Measurements from ENCODE around the gene KIAA1210.

Gene KIAA1210

DNA sequence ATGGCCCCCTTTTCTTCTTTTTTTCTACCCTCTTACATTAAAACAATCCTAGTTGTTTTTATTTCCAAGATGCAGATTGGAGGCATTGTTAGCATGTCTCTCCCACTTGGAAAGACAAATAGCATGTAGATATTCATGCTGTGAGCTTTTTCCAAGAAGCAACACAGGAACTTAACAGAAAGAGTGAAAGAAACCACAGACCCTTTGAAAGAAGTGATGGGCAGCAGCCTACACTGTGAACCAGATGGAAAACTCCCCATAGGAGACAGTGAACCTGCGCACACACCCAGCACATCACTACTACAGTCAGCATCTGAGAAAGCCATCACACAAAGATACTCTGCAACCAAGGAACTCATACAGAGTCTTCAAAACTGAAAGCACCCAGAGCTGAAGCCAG, 37.0 kb downstream of the KIAA1210 start:
- DNase-seq, result no peak

DNA sequence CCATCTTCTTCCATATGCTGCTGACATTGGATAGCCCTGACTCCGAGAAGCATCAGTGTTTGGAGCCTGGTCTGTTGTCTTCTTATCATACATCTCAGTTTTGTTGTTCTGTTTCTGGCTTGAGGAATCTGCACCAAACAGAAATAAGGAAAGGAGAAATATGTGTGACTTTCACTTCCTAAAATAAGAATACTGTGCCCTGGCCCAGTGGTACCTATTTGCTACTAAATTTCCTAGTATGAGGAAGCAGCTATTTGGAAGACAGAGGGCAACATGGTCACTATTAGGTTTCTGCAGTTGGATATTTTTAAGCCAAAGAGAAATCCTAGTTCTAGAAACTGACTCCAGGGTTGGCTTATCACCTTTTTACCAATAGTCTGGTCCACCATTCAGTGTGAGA, 38.0 kb downstream of the KIAA1210 start:
- DNase-seq, result no peak

DNA sequence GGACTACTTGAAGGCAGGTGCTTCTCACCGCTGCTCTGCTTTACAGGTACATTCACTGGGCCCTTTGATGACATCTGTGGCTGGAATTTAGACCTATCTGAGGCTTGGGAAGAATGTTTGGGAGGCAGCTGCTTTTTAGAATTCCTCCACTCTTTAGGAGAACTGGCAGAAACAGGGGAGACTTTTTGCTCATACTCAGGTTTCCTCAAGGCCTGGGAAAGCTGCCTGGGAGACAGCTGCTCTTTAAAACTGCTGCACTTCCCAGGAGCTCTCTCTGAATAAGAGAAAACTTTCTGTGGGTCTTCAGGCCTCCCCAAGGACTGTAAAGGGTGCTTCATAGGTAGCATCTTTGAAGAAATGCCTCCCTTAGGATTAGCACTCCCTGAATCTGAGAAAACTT, 40.5 kb downstream of the KIAA1210 start:
- DNase-seq, result no peak

DNA sequence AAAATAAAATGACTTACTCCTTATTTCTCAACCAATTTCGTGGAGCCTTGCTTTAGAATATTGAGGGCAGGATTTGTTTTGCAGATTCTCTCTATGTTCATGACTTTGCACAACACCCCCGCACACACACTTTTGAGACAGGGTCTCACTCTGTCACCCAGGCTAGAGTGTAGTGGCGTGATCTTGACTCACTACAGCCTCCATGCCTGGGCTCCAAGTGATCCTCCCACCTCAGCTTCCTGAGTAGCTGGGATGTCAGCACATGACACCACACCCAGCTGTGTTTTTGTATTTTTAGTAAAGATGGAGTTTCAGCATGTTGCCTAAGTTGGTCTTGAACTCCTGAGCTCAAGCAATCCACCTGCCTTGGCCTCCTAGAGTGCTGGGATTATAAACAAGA, 42.8 kb downstream of the KIAA1210 start:
- DNase-seq, result no peak

DNA sequence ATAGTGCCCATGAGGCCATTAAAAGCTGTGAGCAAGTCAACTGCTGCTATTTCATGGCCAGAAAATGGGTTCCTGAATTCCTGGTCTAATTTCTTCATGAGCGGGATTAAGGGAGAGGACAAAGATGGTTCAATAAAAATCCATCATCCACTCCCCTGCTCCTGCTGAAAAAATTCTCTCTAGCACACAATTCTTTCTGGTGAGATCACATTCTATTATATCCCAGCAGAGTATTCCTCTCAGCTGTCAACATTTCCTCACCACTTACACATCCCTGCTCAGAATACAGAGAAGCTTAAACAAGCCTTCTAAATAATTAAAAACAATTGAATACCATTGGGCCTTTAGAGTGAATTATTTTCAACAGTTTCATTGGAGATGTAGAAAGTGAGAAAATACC, 45.3 kb downstream of the KIAA1210 start:
- DNase-seq, result no peak

DNA sequence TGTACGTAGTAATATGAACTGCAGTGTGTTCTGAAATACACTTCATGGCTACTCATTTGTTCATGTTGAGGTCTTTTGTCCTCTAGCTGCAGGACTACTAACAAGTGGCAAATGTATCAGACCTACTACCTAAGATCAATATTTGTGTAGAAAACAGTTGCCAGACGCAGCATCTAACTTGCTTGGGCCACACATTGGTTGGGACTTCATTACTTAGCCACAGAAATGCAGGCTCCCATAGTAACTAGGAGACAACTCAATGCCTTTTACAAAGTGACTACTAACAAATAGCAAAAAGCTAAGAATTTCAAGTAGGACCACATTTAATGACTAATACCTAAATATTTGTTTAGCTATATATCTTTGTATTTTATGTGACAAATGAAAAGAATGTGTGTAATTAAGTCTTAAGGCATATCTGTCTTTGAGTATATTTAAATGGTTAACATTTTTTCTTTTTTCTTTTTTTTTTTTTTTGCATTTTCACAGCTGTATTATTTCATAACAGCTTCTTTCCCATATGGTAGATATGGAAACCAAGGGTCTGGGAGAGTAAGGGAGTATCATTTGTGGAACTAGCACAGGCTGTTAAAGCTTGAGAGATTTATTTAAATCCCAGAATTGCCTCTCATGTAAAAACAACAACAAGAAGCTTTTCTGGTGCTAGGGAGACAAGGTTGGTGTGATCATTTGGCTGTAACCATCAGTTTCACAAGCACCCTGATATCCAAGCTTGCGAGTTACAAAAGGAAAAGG, 52.2 kb downstream of the KIAA1210 start:
- no peak for DNase-seq

DNA sequence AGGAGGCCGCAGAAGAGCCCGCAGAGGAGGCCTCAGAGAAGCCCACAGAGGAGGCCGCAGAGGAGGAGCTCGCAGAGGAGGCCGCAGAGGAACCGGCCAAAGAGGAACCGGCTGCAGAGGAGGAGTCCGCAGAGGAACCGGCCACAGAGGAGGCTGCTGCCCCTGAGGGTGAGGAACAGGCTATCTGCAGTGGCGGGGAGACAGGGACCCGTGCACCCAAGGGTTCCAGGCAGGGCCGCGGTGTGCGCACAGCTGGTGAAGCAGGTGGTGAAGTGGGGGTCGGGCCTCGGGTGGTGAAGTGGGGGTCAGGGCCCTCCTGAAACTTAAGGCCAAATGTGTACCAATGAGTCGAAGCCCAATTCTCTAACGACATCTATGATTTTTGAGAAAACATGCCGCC, 53.7 kb downstream of the KIAA1210 start:
- DNase-seq, result no peak

DNA sequence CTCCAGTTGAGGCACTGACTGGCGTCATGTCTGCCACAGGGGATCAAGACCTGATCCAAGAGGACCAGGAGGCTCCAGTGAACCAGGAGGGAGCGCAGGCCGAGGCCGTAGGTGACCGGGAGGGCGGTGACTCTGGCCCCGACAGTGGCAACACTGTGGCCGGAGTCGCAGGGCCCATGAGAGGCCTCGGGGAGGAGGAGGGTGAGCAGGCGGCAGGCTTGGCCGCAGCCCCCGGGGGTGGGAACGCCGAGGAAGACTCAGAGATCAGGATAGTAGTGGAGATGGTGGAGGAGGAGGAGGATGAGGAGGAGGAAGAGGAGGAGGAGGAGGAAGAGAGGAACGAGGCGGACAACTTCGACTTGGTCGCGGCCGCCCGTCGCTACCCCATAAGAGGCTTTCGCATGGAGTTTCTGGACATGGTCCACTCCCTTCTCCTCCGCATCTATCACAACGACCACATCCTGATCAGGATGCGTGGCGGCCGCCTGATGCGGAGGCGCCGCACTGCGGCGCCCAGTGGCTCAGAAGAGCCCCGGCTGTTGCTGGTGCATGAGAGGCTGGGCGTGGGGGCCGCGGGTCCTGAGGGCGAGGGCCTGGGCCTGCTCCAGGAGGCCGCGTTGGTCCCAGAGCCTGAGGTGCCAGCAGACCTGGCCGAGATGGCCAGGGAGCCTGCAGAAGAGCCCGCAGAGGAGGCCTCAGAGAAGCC, 54.3 kb downstream of the KIAA1210 start:
- DNase-seq, result no peak

DNA sequence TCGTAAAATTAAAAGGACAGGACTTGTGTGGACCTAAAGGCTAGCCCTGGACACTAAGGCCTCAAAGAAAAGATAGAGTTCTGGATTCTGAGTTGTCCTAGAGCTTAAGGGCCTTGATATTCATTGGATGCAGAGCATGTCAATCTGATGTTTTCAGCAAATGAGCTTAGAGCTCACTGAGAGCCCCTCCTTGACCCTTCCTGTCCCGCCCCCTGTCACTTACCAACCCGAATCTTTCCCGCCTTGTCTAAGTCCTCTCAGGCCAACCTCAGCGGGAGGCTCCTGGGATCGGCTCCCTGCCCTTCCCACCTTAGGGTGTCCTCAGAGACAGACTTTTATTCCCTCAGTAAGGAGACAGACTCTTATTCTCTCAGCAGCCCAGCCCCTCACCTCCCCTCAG, 54.9 kb downstream of the KIAA1210 start, which contains the start of gene CT47C1:
Gene CT47C1, plus strand, starts transcription at position 250 of the 400 bp plus-strand sequence. CDS start 233 bp downstream, outside the sequence.
- DNase-seq, result no peak

DNA sequence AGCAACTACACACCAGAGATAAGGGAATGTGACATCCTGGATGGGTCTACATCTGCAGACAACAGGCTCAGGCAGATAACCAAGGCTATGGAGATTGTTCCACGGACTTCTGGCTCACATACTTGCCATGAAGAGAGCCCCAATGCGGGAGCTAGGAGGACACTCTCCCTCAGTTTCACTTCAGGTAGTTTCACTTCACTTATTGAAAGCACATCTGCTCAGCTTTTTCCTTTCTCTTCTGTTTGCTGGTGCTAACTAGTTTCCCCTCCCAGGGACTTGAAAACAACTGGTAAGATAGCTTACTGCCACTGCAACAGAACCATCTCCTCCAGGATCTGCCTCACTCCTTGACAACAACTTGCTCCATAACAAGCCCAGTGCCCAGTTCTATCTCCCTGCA, 56.2 kb downstream of the KIAA1210 start:
- DNase-seq, result no peak

DNA sequence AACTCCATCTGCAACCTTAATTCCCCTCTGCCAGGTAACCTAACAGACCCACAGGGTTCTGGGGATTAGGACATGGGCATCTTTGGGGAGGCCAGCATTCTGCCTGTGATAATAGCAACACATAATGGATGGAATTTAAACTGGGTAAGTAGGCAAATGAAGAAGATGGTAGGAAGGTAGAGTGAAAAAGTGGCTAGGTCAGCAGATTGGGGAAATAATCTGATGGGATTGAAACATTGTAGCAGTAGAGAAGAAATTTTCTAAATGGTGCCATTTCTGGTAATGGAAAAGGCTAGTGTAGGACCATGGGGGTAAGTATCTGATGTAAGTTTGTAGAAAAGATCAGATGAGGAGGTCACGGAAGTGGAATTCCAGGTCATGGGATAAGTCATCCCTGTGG, 57.9 kb downstream of the KIAA1210 start:
- DNase-seq, result no peak

DNA sequence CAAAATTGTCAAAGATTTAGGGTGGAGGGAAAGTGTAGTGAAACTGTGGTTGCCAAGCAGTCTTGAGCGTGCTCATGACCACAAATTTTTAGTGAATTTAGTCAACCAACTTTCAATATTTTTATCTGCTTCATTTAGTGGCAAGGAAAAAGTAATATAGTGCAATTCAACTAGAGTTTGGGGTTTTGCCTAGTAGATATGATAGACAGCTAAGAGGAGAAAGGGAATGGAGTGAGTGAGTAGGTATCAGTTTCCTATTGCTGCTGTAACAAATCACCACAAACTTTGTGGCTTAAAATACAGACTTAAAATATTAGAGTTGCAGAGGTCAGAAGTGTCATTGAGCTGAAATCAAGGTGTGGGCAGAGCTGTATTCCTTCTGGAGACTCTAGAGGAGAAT, 58.5 kb downstream of the KIAA1210 start:
- DNase-seq, result no peak

DNA sequence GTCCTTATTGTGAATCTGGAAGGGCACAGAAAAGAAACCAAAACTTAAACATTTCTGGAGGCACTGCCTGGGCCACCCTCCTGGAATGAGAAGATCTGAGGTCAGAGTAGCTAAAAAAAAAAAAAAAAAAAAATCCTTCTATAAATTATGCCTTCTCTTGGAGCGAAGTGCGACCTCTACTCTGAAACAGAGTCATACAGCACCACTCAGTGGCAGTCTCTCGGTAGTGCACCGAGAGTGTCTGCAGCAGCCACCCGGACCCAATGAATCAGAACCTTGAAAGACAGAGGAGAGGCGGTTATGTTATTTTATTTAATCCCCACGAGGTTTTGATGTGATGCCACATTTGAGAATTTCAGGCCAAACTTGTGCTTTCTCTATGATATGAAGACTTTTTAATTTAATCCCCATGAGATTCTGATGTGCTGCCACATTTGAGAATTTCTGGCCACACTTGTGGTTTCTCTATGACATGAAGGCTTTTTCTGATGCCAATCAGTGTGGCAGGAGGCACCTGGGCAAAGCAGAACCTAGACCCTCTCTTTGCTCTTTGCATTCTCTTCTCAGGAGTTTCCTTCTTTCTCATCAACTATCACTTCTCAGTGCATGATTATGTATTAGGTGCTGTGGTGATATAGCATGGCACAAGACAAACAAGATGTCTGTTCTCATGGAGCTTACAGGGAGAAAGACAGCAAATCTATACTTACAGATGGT, 60.4 kb downstream of the KIAA1210 start:
- no peak for DNase-seq

DNA sequence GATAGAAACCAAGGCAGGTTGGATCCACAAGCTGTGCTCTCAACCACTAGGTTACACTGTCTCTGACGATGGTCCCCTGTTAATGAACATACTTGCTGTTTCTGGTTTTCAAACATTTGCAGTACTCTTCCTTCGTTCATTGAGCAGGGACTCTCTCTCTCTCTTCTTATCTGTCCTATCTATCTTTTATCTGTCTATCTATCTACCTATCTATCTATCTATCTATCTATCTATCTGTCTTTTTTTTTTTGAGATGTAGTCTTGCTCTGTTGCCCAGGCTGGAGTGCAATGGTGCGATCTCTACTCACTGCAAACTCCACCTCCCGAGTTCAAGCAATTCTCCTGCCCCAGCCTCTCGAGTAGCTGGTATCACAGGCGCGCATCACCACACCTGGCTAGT, 64.2 kb downstream of the KIAA1210 start:
- no peak for DNase-seq

DNA sequence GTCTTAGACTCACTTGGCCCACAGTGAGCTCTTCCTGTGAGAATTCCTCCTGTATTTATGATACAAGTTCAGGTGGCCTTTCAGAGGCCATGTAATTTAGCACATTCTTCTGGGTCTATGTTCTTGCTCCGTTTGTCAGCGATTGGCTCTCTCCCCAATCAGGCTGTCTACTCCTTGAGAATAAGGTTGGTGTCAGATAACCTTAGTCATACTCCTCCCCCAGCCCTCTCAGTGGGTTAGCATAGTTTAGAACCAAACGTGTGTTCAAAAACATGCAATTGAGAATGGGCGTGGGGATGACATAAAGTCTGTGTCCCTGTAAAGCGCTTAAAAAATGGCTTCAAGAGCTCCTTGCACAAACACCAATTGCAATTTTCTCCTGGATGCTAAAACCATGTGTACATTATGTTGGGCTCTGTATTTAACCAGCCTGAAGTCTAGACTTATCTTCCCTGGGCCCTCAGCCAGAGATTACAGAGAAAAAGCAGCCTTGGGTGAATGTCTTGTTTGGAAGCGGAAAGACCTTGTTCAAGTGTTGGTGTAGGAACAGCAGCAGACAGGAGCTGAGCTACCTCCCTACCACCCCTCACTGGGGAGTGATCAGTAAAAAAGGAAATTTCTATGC, 64.8 kb downstream of the KIAA1210 start:
- no peak for DNase-seq

DNA sequence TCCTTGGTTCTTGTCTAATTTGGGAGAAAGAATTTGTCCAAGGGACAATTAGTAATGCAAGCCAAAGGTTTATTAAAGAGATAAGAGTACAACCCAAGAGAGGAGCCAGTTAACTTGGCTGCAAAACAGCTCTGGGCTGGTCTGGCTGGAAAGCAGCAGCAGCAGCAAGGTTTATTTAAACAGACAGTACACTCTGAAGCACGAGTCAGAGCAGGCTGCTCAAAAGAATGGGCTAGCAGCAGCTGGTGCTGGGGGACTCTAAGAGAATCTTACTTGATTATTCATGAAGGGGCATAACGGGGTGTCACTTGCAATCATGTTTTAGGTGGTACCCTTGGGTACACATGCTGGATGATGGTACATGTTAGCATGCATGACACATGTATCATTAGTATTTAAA, 71.9 kb downstream of the KIAA1210 start:
- DNase-seq, result no peak

DNA sequence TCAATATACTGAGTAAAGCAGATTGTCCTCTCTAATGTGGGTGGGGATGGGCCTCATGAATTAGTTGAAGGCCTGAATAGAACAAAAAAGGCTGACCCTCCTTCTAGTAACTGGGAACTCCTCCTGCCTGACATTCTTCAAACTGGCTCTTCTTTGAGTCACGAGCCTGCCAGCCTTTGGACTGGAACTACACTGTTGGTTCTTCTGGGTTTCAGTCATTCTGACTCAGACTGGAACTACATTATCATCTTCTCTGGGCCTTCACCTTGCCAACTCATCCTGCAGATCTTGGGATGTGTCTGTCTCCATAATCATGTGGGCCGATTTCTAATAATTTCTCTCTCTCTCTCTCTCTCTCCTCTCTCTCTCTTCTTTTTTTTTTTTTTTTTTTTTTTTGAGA, 81.7 kb downstream of the KIAA1210 start:
- DNase-seq, result no peak

DNA sequence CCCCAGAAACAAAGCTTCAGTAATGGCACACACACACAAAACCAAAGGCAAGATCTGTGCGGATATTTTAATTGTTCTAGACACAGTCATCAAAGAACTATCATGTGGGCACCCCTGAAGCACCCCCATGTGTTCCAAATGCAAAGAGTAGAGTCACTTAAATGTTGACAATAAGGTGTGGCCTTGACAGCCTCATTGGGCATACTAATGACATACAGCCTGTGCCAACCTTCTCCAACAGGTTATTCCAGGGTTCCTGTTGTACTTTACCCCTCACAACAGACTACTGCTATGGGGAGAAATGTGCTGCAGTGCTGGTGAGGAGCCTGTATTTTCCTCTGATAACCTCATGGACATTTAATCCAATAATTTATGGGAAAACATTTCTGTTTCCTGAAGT, 84.6 kb downstream of the KIAA1210 start:
- no peak for DNase-seq

DNA sequence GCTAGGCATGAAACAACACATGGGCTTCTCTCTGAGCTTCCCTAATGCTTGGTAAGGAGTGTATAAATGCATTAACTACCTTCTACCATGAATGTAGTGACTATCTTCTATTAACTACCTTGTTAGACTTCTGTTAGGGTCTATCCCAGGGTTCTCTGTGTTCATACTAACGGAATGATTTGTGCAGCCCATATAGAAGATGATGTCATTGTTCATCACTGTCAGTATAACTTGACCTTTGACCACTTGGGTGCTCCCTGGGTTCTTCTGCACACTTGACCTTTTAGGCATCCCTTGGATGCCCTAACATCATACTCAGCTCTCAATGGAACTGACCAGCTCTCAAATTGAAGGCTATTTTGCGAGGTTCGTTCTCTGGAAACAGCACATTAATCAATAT, 85.6 kb downstream of the KIAA1210 start:
- no peak for DNase-seq

DNA sequence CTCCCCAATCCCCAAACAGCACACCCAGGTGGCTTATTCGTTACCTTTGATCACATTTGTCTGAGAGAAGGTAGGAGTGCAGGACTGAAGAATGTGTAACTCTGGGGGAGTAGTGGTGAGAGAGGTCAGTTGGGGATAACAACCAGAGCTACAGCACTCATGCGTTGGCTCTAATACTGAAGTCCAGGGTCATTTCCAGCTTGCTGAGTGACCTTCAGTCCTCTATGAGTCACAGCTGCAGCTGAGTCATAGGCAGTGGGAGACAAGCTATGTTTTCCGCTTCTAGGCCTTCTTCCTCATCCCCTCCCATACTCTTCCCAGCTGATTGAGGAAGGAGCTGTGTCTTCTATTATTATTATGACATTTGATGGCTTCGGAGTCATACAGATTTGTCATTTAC, 86.4 kb downstream of the KIAA1210 start:
- no peak for DNase-seq

DNA sequence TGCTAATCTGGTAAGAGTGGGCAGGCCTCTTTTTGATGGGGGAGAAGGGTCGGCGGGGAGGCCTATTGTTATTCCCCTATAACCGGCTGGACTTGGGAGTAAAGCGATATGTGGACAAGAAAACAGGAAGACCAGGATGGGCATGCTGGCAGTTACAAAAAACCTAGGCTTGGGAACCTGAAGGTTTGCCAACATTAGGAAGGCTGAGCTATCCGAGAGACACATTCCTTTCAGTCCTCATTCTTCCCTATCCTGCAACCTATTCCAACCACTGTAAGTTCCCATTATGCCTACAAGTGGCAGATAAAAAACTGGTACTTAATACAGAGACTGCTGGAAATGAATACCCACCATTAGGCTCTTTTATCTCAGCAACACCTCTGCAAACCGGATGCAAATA, 87.2 kb downstream of the KIAA1210 start:
- no peak for DNase-seq

DNA sequence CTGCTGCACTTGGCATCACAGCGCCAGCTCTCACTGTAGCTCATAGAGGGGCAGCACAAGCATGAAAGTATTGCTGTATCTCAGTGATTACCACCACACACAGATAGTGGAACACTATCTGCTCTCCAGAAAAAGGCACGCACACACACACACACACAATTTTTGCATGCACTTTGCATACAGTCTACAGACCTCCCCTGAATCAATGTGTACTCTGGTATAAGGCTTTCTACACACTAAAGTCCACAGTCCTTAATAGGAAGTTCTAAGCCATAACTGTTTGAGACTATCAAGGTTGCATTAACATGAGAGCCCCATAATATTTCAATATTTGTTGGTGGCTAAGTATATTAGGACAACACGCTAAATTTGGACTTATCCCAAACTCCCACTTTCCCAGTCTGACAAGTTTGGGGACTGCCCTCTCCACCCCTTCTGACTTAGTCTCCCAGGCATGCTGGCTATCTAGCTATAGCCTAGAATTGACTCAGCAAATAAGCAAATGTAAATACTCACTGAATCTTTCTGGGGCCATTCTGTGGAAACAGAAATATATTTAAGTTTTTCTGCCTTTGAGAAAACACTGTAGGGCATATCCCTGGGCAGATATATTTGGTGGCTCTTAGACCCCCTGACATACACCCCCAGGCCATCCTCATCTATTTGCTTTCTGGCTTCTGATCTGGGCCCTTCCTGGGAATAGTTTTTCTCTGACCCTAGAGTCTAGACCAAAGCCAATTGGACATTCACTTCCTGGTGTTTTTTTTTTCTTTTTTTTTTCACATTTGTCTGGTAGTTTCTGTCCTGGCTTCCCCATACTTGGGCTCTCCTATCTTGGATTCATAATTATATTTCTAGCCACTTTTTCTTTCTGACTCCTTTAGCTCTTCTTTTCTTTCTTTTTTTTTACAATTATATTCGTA, 91.2 kb downstream of the KIAA1210 start:
- no peak for DNase-seq
